ENCODE measurements around the gene MAP7D1. TPM values are rescaled to one million over a fixed set of nuclear protein-coding genes. Genes with fewer than 3 reads are reported as not detected.

Gene MAP7D1
- total and polyA plus RNA-seq, 2 donors (not counting 3 experiments of a cell fraction or from before 2014, with no cell fraction given), result 69.7 to 193 TPM

DNA sequence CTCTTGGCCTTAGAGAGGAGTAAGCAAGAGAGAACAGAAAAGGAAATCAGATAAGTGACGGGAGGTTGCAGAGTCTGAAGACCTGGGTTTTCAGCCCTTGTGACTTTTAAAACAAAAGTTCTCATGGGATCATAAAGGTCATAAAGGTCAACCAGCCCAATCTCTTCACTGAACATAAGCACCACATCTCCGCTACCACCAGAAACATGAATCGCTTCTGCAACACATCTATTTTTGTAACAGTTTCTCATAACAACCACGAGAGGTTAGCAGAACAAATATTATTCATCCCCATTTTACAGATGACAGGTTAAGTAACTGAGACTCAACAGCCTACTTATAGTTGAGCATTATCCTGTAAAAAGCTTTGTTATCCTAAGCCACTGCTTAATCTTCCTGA is 12.5 kb upstream of the MAP7D1 start:
- H3K4me2 ChIP-seq (ENCODE audit: insufficient read depth, low read length), result no peak overlapping the region
- FAIRE-seq (no peak), DNase-seq (ENCODE audit: low read depth, low spot score) (no peak)
- H3K9ac ChIP-seq (replicated peaks; ENCODE audit: extremely low read depth, insufficient read depth, low read length), result no peak overlapping the region
- H3K27ac ChIP-seq (ENCODE audit: insufficient read depth, low read depth, low read length), result no peak overlapping the region
- peaks cover 0 to 3% of the 10 kb centered on the region in 2 experiments for H3K36me3 ChIP-seq (ENCODE audit: control insufficient read depth in 2 of 2, extremely low read depth in 1 of 2, insufficient read depth in 2 of 2, low read length in 2 of 2)
- TF ChIP-seq JUN (IDR thresholded peaks at IDR 0.05; ENCODE audit: borderline replicate concordance, insufficient read depth, insufficient read length, low read depth) (no peak), FOS (IDR thresholded peaks at IDR 0.05; ENCODE audit: borderline replicate concordance, insufficient read depth, low read length) (no peak), POLR2A (IDR thresholded peaks at IDR 0.05; ENCODE audit: low read depth, low read length) (no peak), GATA2 (IDR thresholded peaks at IDR 0.05; ENCODE audit: insufficient read depth, insufficient read length, low read depth, low read length) (no peak), EZH2 (IDR thresholded peaks at IDR 0.05; ENCODE audit: borderline replicate concordance, low read depth, low read length, severe bottlenecking) (no peak), MYC (IDR thresholded peaks at IDR 0.05; ENCODE audit: low read depth, low read length) (no peak), POLR2AphosphoS5 (IDR thresholded peaks at IDR 0.05; ENCODE audit: insufficient read depth, low read depth, low read length) (no peak)
- TF ChIP-seq, protein P1, sequence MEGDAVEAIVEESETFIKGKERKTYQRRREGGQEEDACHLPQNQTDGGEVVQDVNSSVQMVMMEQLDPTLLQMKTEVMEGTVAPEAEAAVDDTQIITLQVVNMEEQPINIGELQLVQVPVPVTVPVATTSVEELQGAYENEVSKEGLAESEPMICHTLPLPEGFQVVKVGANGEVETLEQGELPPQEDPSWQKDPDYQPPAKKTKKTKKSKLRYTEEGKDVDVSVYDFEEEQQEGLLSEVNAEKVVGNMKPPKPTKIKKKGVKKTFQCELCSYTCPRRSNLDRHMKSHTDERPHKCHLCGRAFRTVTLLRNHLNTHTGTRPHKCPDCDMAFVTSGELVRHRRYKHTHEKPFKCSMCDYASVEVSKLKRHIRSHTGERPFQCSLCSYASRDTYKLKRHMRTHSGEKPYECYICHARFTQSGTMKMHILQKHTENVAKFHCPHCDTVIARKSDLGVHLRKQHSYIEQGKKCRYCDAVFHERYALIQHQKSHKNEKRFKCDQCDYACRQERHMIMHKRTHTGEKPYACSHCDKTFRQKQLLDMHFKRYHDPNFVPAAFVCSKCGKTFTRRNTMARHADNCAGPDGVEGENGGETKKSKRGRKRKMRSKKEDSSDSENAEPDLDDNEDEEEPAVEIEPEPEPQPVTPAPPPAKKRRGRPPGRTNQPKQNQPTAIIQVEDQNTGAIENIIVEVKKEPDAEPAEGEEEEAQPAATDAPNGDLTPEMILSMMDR (IDR thresholded peaks at IDR 0.05; ENCODE audit: extremely low read depth in 1 of 2, insufficient read depth in 1 of 2, low read depth in 1 of 2, low read length in 2 of 2), result no peak
- TF ChIP-seq, protein P2, sequence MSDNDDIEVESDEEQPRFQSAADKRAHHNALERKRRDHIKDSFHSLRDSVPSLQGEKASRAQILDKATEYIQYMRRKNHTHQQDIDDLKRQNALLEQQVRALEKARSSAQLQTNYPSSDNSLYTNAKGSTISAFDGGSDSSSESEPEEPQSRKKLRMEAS (IDR thresholded peaks at IDR 0.05; ENCODE audit: insufficient read depth, insufficient read length), result no peak
- POLR2A ChIA-PET, result no interaction called here
- CTCF ChIA-PET, result interaction anchor here (1.2 to 3.9 kb wide), 2 partner anchors 9 to 142 kb away, joined by 4 to 25 read pairs; no protein-coding TSS in a partner anchor
- no TSS peak for BruUV-seq (replicated peaks)
- peaks cover 8% of the 10 kb centered on the region for H3K4me1 ChIP-seq (ENCODE audit: control insufficient read depth, extremely low read depth, insufficient read depth, low read length)
- dilution Hi-C loops (cut with MboI; ENCODE audit: extremely low pct_ligation_motif_present, low sequenced_read_pairs) (no loop called here), intact Hi-C loops (cut with micrococcal nuclease) (no loop called here)
- no peaks in the 10 kb centered on the region for H3K27me3 ChIP-seq (ENCODE audit: control insufficient read depth in 2 of 2, insufficient read depth in 2 of 2, low read length in 2 of 2)
- H3K79me2 ChIP-seq (ENCODE audit: control insufficient read depth, insufficient read depth, low read length), result peaks cover 63% of the 10 kb centered on the region
- no peak overlapping the region for H3K4me3 ChIP-seq (replicated peaks in 1 of 3; ENCODE audit: insufficient read depth in 1 of 3, low read depth in 1 of 3, low read length in 3 of 3)
- no peaks in the 10 kb centered on the region for H4K20me1 ChIP-seq (replicated peaks; ENCODE audit: control insufficient read depth, extremely low read depth, insufficient read depth, low read length)
- no peaks in the 10 kb centered on the region for H3K9me1 ChIP-seq (replicated peaks; ENCODE audit: control insufficient read depth, extremely low read depth, insufficient read depth, low read length)
- no peaks in the 10 kb centered on the region for H3K9me3 ChIP-seq (replicated peaks; ENCODE audit: control insufficient read depth, insufficient read depth, low read length)
- no peak overlapping the region for H2AFZ ChIP-seq (ENCODE audit: low read depth, low read length)
